Fibroblast of lung (primary cell): ENCODE results near the gene TMEM259.

Source experiments
- CTCF ChIP-seq, 2 donors: IDR thresholded peaks in 1 of 2; conservative IDR thresholded peaks in 1 of 2; 1 replicate in 1 of 2; 2 replicates in 1 of 2; pipeline ENCODE4 v1.5.1; 2011 to 2012; ENCODE audit warnings: low read length in 2 of 2, control low read depth in 1 of 2, inconsistent platforms in 1 of 2, low read depth in 1 of 2, mild to moderate bottlenecking in 1 of 2
- EZH2 ChIP-seq: IDR thresholded peaks from 2 replicates; pipeline ENCODE4 v1.5.1; 2012; ENCODE audit warnings: low read length, control low read depth, mild to moderate bottlenecking; ENCODE audit errors: missing control alignments

- TF ChIP-seq CTCF (conservative IDR thresholded peaks at IDR 0.05 in 1 of 2, IDR thresholded peaks at IDR 0.05 in 1 of 2; ENCODE audit: low read depth in 1 of 2, low read length in 2 of 2) (no peak), EZH2 (no peak)
These were observed 32.5 kb upstream of the TMEM259 start for GRCh38 chr19:1053176-1054101.
